GM21390 (cell line): ENCODE measurements around the gene GALM.
"Not testable (repeated sequence)": the region's sequence is repeated elsewhere in the genome, so short reads cannot be mapped to it uniquely, and the experiment has no call there.

Experiments
- ATAC-seq: cut with Tn5 transposase; IDR thresholded peaks from one replicate; pipeline ENCODE4 v1.9.1; 2021; ENCODE audit not compliant: unreplicated experiment

The GALM gene

DNA sequence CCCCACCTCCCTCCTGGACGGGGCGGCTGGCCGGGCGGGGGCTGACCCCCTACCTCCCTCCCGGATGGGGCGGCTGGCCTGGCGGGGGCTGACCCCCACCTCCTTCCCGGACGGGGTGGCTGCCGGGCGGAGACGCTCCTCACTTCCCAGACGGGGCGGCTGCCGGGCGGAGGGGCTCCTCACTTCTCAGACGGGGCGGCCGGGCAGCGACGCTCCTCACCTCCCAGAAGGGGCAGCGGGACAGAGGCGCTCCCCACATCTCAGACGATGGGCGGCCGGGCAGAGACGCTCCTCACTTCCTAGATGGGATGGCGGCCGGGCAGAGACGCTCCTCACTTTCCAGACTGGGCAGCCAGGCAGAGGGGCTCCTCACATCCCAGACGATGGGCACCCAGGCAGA is 90.0 kb downstream of the GALM start:
- ATAC-seq: not testable (repeated sequence)

DNA sequence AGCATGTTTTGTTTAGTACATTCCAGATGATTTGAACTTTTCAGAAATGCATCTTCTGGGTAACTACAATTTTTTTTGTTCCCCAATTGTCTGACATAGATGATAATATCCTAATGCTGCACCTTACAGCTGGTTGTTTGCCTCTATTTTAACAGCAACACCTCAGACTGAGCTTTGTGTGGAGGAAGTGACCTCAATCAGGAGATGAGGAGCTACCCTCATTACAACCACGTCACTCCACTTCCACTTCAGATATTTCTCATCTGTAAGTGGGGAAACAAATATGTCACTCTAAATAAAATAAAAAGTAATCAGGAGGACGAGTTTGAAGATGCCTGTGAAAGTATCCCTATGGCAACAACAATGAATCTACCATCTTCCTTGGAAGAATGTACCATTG is 97.3 kb downstream of the GALM start:
- no peak for ATAC-seq

DNA sequence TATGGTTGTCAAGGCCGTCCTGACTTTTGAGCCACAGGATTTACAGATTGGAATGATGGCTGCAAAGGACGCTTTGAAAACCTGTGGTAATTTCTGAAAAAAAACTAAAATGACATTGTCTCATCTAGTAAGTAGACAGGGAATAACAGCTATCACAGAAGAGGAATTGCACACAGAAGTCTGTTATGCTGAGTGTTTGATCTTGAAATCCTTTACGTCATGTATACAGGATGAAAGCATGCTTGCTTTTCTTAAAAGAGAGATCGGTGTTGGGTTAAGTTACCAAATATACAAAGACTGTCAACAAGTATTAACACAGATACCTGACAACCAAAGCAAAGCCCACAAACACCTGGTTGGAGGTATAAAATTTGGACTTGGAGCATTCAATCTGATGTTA is 97.8 kb downstream of the GALM start:
- no peak for ATAC-seq

DNA sequence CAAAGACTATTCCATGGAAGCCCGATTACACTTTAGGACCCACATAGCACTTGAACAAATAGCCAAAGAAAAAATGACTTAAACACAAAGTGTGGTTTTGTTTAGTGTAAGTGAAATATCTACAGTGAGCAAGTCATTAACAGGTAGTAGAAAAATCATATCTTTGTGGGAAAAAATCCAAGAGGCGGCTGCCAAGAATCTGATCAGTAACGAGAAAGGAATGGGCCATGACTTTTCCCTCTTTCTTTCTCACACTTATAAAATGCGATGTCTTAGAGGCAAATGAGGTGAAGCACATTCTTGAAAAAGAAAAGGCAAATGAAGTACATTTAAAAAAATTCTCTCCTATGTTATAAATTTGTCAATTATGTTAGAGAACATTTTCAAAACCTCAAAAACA is 99.2 kb downstream of the GALM start:
- no peak for ATAC-seq

DNA sequence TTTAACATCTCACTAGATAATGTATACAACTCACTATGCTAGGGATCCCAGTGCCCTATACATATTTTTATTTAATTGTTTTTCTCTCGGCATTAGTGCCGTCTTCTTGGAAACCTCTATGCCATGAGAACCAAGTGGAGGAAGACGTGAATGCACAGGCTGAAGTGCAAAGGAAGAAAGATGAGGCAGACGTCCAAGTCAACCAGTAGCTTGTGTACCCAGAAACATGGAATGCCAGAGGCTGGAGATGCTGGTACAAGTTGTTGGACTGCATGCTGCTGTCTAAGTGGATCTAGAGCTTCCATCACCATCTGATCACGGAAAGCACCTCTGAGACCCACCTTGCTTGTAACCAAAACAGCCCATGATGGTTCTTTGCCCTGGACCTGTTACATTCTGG is 99.6 kb downstream of the GALM start:
- no peak for ATAC-seq

DNA sequence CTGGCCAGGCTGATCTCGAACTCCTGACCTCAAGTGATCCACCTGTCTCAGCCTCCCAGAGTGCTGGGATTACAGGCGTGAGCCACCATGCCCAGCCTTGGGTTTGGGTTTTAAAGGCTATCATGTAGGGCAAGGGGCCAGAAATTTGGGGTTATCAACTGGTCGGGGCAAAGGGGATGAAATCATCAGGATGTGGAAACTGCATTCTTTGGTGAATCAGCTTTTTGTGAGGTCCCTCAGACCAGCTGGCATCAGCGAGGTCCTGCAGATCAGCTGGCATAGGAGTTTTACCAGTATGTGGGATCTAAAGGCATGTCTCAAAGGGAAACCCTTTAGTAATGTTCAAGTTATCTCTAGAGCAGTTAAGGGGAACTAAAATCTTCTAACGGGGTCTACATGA is 105.7 kb downstream of the GALM start:
- no peak for ATAC-seq

DNA sequence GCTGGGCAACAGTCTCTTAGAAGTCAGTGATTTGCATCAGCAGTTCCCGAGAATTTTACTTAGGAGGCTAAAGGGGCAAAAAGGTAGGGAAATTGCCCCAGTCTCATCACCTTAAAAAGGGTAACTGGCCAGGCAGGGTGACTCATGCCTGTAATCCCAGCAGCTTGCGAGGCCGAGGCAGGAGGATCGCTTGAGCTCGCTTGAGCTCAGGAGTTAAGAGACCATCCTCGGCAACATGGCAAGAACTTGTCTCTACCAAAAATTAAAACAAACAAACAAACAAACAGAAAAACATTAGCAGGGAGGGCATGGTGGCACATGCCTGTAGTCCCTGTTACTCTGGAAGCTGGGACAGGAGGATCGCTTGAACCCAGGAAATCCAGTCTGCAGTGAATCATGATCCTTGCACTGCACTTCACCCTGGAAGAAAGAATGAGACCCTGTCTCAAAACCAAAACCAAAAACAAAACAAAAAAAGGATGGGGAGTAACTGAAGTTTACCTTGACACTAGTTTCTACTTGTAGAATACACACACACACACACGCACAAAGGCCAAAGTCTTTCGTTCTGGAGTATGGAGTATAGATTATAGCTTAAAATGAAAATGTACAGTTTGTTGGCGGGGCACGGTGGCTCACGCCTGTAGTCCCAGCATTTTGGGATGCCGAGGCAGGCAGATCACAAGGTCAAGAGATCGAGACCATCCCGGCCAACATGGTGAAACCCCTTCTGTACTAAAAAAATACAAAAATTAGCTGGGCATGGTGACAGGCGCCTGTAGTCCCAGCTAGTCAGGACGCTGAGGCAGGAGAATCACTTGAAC is 109.4 kb downstream of the GALM start:
- no peak for ATAC-seq

DNA sequence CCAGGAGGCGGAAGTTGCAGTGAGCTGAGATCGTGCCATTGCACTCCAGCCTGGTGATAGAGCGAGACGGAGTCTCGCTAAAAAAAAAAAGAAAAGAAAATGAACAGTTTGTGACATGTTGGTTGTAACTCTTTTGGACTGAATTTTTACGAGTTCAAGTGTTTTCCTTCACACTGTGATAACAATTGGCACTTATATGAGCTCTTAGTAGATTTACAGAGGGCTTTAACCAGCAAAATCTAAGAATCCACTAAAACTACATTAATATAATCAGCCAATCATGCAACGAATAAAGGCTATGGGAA is 110.0 kb downstream of the GALM start:
- no peak for ATAC-seq

DNA sequence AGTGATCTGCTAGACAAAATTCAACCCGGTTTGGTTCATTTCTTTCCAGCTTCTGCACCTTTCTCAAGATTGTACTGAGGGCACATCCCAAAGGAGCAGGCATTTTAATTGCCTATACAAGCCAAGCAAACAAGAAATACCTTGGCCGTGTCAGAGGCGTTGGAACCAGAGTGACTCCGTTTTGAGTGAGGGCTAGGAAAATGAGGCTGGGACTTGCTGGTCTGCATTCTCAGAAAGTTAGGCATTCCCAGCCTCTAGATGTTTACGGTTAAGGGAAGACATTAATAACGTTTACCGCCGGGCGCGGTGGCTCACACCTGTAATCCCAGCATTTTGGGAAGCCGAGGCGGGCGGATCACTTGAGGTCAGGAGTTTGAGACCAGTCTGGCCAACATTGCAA is 110.6 kb downstream of the GALM start:
- ATAC-seq: no peak

DNA sequence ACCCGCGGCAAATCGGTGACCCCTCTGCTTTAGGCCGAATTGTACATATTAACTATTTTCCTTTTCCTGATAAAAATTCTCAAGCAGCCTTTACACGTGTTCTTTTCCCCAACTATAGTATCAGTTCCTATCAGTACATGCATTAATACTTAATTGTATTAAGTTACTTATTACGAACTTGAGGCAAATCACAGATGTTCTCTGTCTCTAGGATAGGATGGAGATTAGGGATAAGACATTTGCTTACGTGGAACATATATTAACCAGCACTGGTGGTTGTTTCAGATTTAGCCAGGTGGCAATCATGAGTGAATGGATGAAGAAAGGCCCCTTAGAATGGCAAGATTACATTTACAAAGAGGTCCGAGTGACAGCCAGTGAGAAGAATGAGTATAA is 112.8 kb downstream of the GALM start:
- ATAC-seq: no peak

DNA sequence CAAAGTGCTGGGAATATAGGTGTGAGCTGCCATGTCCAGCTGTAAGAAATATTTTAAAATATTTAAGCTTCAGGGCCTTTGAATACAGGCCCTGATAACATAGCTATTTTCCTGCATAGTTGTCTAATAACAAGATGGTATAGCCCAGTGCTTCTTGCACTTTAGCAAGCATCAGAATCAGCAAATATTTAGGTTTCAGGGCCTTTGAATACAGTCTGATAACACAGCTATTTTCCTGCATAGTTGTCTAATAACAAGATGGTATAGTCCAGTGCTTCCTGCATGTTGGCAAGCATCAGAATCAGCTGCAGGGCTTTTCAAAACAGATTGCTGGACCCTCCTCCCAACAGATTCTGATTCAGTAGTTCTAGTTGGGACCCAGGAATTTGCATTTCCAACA is 117.7 kb downstream of the GALM start:
- ATAC-seq: no peak
